Activated gamma-delta T cell treated with anti-CD3 and anti-CD28 coated beads, Interleukin-2, amount 50 U/mL, for 16 hours (primary cell): ENCODE measurements around the gene MAP3K19.
"Not testable (repeated sequence)": the region's sequence is repeated elsewhere in the genome, so short reads cannot be mapped to it uniquely, and the experiment has no call there.

Source experiments
- DNase-seq: peaks from one replicate; pipeline ENCODE4 v3.0.0-alpha.2; 2020; ENCODE audit warnings: low read depth

MAP3K19 gene

DNA sequence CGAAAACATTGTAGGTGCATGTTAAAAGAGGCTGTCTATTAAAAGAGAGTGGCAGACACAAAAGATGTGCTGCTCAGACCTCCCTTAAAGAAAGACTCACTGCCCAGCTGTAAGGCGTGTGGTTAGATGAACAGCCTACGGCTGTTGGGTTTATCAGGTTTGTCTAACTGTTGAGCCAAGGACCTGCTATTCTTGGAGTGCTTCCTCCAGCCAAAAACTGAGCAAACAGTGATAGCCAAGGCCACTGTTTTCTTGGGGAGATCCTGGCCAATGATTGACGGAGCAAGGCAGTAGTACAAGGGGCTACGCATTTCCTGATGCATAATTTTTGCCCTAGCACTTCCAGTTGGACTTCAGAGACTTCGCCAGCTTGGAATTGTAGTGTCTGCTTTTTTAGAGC, 3.4 kb upstream of the MAP3K19 start:
- no peak for DNase-seq

DNA sequence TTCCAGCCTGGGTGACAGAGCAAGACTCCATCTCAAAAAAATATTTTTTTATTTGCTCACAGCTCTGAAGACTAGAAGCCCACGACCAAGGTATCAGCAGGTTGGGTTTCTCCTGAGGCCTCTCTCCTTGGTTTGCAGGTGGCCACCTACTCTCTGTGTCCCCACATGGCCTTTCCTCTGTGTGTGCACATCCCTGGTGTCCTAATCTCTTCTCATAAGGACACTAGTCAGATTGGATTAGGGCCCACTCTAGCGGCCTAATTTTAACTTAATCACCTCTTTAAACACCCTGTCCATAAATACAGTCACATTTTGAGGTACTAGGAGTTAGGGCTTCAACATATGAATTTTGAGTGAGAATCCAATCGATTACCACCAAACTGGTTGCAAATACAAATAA, 2.9 kb upstream of the MAP3K19 start:
- no peak for DNase-seq

DNA sequence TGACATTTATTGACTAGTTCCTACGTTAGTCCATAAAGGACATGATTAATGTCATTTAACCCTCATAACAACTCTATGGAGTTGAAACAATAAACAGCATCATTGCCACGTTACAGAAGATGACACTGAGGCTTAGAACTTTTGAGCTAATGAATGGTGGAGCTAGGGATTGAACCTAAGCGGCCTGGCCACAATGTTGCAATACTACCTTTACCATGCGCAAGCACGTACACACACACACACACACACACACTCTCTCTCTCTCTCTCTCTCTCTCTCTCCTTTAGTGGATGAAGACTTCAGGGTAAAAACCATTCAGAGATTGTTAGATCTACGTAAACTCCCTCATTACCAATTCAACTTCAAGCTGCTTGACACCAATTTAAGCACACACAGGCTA, 875 bp upstream of the MAP3K19 start:
- no peak for DNase-seq

DNA sequence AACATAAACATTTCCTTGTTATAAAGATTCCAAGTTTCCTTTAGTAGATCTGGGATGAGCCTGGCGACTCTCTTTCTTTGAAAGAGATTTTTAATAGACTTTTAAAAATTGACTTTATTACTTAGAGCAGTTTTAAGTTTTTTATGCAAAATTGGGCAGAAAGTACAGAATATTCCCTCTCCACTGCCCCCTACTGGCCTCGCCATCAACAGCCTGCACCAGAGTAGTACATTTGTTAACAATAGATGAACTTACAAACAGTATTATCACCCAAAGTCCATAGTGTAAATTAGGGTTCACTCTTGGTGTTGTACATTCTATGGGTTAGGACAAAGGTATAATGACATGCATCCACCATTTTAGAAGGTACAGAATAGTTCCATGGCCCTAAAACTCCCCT, 3.9 kb downstream of the MAP3K19 start:
- DNase-seq = no peak

DNA sequence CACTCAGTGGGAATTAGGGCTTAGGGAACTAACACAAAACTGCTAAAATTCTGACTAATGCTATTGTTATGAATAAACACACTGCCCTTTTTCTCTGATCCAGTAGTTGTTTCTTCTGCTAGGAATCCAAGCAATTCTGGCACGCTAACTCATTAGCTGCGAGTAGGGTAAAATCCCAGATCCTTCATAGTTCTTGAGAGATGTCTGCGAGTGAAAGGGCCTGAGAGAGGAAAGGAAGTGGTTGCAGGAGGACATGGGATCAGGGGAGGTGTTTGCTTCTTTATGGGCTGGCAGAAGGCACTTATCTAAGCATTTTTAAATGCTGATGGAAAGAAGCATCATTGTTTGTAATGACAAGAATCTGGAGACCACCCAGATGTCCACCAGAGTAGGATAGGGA, 9.4 kb downstream of the MAP3K19 start:
- no peak for DNase-seq

DNA sequence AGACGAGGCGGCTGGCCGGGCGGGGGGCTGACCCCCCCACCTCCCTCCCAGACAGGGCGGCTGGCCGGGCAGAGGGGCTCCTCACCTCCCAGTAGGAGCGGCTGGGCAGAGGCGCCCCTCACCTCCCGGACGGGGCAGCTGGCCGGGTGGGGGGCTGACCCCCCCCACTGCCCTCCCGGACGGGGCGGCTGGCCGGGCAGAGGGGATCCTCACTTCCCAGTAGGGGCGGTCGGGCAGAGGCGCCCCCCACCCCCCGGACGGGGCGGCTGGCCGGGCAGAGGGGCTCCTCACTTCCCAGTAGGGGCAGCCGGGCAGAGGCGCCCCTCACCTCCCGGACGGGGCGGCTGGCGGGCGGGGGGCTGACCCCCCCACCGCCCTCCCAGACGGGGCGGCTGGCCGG, 14.0 kb downstream of the MAP3K19 start:
- not testable (repeated sequence) for DNase-seq

DNA sequence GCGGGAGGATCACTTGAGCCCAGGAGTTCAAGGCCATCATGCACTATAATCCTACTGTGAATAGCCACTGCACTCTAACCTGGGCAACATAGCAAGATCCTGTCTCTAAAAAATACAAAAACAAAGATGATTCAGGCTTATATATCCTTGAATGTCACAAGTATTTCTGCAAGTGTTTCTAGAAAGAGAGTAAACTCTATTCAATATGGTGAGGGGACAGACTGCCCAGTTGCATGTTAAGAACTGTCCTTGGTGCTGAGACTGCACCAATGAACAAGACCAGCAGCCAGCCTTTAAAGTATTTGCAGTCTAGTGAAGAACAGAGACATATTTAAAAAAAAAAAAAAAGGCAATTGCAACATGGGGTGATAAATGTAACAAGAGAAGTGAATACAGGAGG, 16.4 kb downstream of the MAP3K19 start:
- DNase-seq = no peak

DNA sequence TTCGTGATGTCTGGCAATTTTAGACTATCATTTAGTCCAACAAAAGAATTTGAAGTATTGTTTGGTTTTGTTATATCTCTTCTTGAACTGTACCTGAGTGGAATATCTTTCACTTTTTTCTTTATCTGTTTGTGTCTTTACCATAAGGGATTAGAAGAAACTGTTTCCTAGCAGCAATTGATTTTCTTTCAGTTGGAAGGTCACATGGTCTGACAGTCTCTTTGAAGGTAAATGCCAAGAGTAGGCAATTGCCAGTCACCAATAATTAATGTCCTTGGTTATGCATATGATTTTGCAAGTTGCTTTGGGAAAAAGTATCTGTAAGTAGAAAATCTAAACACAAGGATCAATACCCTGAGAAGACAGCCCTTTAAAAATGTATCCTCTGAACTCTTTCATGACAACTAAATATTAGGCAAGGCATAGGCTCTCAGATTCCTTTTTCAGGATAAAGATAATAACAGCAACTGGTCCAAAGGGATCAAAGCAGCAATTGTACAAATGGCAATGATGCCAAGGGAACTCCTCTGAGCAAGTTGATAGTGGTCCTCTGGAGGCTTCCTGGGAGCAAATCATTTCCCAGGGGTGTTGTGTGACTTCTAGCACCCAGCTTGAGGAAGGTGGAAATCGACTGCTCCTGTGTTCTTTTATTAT, 17.6 kb downstream of the MAP3K19 start:
- no peak for DNase-seq

DNA sequence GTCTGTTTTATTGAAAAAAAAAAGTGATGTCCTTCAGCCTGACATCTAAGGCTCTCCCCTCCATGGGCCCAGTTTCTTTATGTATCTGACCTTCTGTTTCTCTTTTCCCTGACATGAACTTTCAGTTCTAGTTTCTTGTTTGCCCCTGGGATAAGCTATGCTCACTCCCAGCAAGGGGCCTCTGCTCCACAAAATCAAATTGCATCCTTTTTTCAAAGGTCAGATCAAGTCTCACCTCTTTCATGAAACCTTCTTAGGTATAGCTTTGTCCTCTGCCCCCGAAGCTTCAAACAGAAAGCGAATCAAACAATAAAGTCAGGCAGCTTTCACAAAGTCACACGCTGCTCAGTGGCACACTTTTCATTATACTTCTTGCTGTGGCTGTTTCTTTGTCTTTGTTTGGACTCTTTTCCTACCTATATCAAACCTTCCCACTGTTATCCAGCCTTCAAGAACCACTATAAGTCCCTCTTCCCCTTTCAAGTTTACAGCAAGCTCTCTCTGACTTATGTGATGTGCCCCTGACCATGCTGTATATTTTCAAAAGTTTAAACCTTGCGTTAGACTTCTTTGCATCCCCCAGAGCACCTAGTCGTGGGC, 23.3 kb downstream of the MAP3K19 start:
- no peak for DNase-seq

DNA sequence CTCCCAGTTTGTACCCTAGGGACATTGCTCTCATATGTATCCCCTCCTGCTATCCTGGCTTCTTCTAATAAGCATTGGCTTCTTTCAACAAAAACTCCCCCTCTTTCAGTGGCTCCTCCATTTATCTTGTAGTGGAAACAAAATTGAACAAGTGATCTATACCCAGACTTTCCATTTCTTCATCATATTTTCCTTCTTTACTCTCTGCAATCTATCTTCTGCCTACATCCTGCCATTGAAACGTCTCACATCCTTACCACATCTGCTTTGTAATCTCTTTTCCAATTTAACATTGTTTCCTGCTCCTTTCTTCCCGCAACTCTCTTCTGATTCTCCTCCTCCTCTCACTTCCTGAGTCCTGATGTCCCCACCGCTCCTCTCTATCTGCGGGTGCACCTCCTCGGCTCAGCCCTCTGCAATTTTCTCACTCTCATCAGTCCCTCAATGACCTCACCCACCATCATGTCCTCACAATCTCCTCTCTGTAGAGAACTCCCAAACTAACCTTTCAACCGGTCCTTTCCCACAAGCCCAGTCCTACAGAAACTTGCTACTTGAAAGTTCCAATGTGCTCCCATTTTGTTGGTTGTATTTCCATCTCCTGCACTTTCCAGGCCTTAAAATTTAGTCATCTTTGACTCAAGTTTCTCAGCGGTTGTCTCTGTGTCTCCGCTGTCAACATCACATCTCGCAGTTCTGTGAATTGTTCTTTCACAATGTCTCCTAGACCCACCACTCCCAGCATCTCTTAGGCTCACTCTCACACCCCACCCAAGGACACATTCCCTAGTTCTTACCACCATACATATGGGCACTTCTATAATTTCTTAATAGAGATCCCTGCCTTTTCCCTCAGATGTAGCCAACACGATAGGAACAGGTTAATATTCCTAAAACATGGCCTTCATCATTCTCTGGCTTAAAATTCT, 24.0 kb downstream of the MAP3K19 start:
- DNase-seq = no peak

DNA sequence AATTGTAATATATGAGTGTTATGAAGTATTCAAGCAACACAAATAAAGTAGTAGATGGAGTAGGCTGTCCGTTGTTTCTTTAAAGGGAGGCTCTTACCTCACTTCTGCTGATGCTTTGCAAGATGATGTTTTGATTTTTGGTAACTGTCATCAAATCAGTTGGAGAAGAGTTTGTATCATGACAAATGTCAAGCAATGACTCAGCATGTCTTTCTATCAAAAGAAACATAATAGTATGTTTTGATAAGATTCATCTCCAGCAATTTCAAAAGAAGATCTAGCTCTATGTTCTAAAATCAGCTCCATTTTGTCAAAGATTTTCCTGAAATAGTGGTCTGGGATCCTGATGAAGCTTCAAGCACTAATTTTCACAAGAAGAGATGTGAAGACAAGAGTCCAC, 25.6 kb downstream of the MAP3K19 start:
- no peak for DNase-seq

DNA sequence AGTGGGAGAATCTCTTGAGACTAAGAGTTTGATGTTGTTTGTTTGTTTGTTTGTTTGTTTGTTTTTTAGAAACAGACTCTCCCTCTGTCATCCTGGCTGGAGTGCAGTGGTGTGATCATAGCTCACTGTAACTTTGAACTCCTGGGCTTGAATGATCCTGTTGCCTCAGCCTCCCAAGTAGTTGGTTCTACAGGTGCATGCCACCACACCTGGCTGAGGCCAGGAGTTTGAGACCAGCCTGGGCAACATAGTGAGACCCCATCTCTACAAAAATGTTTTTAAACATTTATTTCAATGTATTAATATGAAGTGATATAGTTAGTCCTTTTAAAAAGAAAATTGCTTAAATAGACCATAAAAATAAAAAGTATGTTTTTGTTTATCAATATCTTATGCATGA, 35.6 kb downstream of the MAP3K19 start:
- no peak for DNase-seq

DNA sequence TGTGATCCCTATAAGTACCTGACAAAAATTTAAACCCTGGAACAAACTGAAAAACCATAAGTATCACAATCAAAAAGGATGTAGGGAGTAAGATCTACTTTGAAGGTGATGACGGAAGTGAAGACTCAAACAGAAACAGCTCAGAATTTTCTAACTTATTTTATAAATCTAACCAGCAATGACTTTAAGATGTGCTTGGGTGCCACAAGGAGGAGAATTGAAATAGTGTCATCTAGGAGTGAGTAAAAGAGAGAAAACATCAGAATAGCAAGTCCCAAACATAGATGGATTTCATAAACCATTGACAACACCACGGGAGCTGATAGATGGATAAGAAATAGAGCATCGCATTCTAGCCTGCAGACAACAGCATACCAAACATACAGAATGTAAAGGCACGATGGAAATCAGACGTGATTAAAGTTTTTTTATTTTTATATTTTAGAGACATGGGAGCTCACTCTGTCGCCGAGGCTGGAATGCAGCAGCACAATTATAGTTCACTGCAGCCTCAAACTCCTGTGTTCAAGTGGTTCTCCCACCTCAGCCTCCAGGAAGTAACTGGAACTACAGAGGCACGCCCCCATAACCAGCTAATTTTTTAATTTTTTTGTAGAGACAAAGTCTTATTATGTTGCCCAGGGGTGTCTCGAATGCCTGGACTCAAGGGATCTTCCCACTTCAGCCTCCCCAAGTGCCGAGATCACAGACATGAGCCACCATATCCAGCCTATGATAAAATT, 36.9 kb downstream of the MAP3K19 start:
- no peak for DNase-seq

DNA sequence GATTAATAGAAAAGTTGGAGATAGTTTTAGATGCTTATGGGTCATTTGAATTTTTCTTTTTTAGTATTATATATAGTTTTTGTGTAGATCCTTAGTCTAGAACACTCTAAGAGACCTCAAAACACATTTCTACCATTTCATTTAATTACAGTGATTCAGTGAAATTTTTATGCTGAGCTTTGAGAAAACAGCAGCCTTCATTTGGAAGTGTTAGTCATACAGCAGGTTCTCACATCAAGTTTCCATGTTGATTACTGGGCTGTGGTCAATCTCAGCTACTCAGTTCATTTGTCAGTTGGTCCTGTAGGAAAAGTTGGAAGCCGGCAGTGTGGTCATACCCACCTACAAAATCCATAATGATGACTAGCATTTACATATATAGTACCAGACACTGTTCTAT, 37.9 kb downstream of the MAP3K19 start:
- no peak for DNase-seq

DNA sequence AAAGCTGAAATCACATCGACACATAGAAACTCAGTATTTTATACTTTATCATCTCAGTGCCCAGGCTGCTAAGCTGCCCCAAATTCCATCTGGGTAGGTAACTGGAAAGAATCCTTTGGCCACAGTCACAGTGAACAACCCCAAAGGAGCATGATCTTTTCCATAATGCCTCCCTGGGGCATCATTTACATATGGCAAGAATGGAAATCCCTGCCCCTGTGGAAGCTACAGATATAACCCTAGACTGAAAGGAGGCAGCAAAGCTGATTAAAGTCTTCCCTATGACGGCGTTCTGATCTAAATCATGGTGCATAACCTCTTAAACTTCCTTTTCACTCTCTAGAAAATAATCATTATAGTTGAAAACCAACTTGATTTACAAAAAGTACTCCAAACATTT, 41.5 kb downstream of the MAP3K19 start:
- no peak for DNase-seq

DNA sequence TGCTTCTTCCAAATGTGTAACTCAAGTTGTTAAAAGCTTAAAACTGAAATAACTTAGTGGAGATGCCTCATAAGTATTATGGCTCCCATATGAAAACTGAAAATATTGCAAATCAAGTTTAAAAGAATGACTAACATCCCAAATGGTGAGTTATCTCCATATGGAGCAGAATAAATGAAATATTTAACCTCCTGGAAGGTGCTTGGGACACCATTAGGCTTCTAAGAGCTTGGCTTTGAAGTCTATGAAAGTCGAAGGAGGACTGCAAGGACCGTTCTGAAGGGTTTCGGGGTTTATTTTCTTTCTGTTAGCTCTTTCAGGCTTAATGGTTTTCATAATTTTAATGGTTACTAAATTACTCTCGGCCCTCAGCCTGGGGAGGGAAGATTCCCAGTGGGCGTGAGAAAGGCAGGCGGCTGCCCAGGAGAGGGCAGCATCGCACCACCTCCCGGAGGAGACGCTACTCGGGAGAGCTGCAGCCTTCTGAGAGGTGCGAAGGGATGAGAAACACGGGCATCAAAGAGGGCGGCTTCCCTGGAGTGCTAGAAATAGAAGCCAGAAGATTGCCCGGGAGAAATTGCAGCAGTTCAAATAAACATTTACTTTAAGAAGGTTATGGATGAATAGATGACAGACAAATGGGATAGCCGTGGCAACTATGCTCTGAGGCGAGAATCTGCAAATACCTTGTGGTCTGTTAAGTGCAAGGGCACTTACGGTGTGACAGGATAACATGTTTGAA, 43.1 kb downstream of the MAP3K19 start:
- DNase-seq = peak; percentile 44

DNA sequence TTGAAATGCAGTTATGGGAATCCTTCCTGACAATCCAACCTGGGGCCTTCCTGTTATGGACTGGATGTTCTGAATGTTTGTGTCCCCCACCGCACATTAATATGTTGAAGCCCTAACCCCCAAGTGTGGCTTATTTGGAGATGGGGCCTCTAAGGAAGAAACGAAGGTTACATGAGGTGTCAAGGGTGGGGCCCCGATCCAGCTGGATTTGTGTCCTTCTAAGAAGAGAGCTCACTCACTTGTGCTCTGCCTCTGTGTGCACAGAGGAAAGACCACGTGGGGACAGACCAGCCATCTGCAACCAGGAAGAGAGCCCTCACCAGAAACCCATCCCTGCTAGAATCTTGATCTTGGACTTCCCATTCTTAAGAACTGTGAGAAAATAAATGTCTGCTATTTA, 44.4 kb downstream of the MAP3K19 start:
- DNase-seq = no peak

DNA sequence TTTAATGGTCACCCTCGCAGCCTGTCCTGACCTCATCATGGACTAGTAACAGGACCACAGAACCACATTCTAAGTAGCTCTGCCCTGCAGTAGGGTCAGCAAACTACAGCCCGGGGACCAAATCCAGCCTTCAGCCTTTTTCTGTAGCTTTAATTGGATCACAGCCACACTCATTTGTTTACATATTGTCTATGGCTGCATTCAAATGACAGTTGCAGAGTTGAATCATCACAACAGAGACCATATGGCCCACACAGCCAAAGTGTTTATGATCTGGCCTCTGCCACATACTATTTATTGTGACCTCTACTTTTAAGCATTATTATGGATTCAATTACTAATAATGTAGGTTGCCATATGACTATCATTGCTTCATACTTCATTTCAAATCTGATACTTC, 47.7 kb downstream of the MAP3K19 start:
- no peak for DNase-seq

DNA sequence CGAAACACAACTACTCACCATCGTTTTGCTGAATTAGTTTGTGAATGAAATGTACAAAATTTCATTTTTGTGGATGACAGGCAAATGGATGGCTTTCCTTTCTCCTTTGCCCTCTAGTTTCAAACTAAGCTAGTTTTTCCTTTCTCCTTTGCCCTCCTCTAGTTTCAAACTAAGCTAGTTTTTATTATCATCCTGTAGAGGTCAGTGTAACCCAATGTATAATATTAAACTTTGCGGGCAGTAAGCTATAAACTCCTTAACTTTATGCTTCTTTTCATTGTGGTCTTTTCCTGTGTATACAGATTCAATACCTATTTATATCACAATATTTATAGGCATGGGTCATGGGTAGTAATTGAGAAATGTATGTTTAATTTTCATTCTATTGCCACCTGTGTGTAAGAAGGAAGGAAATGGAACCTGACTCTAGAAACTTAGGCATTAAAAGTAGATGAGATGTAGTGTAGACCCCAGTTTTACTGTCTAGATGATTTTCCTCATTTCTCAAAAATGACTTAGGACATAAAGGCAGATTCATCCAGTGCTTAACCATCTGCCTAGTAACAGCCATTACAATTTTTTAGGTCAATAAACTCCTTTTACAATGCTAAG, 58.1 kb downstream of the MAP3K19 start:
- no peak for DNase-seq

DNA sequence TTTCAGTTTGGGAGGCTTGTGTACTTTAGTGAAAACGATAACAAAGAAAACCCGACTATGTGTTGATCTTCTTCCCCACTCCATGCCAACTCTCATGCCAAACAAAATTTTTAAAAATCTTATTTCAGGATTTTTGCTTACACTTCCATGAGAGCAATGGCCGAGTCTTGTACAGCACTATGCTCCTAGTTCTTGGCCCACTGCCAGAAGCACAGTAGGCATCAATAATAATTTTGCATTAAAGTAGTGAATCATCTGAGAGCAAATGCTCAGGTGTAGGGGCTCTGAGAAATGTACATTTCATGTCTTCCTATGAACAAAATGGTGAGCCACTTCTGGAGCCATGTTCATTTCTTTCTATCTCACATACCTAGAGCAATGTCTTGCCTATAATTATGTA, 62.2 kb downstream of the MAP3K19 start:
- no peak for DNase-seq

DNA sequence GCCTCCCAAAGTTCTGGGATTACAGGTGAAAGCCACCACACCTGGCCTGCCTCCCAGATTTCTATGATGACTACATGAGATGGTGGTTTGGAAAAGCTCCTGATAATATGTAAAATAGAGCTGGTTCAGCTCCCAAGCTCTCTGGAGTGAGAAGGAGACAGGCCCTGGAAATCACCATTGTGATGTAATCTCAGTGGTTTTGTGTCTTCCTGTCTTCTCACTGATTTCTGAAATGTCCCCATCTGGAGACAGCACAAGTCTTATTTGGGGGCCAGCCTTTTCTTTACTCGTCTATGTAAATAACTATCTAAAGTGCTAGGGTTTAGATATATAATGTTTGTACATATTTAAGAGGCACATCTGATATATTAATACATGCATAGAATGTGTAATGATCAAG, 64.6 kb downstream of the MAP3K19 start:
- DNase-seq = no peak
